GM19372 (cell line): ENCODE measurements around the gene ZSWIM3.
"Not testable (repeated sequence)": the region's sequence is repeated elsewhere in the genome, so short reads cannot be mapped to it uniquely, and the experiment has no call there.

Experiments used
- ATAC-seq: cut with Tn5 transposase; IDR thresholded peaks from one replicate; pipeline ENCODE4 v1.9.1; 2021; ENCODE audit warnings: mild to moderate bottlenecking, low read depth, moderate library complexity; ENCODE audit not compliant: unreplicated experiment

ZSWIM3 gene

DNA sequence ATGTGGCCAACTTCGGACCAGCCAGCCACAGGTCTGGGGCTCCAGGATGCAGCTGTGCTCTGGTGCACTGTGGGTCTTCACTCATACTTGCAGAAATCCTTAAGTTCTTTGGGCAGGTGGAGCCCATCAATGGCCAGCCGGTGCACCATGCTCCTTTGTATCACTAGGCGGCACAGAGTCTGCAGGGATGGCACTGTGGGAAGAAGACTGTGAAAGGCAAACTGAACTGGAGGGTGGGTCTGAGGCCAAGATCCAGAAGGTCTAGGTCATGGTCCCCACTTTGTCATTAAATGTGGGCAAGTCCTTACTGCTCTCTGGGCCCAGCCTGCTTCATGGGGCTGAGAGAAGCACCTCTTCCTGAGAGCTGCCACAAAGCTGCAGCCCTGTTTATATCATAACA is 31.3 kb downstream of the ZSWIM3 start:
- ATAC-seq, result no peak

DNA sequence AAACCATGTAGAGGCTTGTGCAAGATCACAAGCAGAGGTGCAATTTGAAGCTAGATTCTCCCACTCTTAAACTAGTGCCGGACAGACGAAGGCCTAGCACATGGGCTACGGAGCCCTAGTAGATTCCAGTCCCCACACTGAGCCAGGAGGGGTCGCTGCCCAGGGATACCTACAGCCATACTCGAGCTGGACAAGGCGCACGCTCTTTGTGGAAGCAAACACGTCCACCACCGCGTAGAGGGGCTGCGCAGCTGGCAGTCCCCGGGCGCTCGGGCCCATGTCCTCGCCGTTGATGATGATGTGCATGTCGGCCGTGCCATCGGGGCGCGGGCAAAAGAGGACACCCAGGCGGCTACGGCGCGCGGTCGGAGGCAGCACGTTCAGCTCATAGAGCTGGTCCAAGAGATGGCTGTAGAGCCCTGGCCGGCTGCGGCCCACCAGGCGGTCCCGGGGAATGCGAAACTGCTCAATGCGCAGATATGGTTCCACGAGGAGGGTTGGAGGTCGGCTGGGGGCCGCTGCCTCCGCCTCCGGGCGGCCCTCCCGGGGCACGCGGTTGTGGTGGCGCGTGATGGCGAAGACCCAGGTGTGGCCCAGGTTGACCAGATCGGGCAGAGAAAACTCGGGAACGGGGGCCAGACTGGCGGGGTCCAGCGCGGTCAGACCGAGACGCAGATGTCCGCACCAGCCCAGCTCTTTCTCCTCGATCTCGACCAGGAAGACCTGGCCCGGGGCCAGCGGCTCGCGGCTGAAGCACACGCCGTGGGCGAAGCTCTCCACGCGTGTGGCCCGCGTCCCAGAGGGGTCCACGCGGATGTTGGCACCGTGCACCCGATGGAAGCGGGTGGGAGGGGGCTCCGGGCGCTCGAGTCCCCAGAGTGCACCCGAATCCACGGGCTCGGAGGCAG is 32.9 kb downstream of the ZSWIM3 start:
- no peak for ATAC-seq

DNA sequence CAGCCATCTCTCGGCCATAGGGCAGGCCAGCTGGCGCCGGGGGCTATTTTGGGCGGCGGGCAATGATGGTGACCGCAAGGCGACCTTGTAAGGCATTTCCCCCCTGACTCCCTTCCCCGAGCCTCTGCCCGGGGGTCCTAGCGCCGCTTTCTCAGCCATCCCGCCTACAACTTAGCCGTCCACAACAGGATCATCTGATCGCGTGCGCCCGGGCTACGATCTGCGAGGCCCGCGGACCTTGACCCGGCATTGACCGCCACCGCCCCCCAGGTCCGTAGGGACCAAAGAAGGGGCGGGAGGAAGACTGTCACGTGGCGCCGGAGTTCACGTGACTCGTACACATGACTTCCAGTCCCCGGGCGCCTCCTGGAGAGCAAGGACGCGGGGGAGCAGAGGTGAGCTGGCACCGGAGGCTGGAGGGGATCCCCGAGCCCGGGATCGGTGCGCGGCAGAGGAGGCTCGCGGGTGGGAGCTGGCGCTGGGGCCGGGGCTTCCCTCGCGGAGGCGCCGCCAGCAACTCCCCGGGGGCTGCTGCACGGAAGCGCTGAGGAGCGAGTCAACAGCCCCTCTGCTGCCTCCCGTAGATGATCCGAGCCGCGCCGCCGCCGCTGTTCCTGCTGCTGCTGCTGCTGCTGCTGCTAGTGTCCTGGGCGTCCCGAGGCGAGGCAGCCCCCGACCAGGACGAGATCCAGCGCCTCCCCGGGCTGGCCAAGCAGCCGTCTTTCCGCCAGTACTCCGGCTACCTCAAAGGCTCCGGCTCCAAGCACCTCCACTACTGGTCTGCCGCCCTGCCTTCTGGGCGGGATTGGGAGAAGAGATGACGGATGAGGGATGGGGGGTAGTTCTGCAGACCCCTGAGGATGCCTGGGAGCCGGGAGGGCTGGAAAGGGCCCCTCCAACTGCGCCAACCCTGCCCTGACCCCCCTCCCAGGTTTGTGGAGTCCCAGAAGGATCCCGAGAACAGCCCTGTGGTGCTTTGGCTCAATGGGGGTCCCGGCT is 33.9 kb downstream of the ZSWIM3 start, which contains the start of the genes CTSA and NEURL2:
TSS of gene CTSA (plus strand) at position 351 of the 999 bp plus-strand sequence. CDS start at position 585, 234 bp downstream.
TSS of gene NEURL2 (minus strand) at position 224 of the 999 bp plus-strand sequence. CDS start at position 7, 217 bp downstream.
- peak; percentile 87 for ATAC-seq

DNA sequence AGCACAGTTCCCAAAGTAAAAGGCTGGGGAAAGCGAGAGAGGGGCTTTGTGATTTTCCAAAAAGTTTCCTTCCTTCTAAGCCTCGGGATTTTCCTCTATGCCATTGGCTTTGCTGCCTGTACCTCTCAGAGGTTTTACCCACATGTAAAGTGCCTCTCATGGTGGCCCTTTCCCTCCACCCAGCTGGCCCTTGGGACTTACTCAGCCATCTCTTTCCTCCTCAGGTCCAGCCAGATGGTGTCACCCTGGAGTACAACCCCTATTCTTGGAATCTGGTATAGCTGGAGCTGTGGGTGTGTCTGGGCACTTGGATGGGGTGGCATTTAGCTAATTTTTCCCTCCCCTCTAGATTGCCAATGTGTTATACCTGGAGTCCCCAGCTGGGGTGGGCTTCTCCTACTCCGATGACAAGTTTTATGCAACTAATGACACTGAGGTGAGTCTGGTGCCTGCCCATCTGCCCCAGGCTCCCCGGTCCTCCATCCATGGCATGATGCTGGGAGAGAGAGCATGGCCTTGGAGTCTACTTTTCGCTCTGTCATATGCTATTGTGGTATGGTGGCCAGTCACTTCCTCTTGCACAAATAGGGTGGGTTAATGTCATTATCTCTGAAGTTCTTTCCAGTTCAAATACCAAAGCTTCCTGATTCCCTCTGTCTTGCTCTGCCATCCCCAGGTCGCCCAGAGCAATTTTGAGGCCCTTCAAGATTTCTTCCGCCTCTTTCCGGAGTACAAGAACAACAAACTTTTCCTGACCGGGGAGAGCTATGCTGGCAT is 34.8 kb downstream of the ZSWIM3 start:
- no peak for ATAC-seq

DNA sequence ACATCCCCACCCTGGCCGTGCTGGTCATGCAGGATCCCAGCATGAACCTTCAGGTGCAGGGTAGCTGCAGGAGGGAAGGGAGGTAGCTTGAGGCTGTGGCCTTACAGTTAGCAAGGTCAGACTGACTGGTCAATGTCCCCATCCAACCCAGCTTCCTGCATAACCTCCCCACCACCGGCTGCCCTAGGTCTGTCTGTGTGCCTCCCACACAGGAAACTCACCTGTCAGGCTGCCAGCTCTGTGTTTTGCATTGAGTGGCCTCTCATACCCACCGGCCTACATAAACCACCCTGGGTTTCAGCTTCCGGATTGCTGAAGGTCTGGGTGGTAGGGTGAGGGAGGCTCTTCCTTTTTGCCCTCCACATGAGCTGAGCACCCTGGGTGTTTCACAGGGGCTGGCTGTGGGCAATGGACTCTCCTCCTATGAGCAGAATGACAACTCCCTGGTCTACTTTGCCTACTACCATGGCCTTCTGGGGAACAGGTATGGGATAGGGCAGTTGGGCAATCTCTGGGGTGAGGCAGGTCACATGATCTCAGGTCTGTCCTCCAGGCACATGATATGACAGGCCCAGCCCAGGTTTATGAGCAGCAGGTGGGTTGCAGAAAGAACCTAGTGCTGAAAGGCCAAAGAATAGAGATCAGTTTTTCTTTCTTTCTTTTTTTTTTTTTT is 35.5 kb downstream of the ZSWIM3 start:
- ATAC-seq, result no peak

DNA sequence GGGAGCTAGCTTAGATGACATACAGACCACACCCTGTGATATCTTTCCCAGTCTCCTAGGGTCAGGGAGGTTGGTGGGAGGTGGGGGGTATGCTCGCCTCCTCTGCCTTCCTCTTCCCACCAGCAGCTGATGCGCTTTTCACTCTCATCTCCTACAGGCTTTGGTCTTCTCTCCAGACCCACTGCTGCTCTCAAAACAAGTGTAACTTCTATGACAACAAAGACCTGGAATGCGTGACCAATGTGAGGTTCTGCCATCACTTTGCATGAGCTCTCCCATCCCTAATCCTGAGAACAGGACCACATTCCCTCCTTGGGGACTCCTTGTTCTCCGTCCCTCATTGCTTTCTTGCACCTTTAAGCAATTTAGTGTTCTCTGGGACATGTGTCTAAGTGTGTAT is 36.4 kb downstream of the ZSWIM3 start:
- ATAC-seq, result no peak

DNA sequence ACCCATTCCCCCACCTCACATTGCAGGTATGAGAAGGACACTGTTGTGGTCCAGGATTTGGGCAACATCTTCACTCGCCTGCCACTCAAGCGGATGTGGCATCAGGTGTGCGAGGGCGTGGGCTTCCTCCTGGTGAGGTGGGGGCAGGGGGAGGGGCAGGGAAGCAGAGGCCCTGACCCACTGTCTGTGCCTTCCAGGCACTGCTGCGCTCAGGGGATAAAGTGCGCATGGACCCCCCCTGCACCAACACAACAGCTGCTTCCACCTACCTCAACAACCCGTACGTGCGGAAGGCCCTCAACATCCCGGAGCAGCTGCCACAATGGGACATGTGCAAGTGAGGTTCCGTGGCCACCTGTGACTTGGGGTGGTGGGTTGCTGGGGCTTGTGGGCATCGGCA is 37.4 kb downstream of the ZSWIM3 start:
- no peak for ATAC-seq

DNA sequence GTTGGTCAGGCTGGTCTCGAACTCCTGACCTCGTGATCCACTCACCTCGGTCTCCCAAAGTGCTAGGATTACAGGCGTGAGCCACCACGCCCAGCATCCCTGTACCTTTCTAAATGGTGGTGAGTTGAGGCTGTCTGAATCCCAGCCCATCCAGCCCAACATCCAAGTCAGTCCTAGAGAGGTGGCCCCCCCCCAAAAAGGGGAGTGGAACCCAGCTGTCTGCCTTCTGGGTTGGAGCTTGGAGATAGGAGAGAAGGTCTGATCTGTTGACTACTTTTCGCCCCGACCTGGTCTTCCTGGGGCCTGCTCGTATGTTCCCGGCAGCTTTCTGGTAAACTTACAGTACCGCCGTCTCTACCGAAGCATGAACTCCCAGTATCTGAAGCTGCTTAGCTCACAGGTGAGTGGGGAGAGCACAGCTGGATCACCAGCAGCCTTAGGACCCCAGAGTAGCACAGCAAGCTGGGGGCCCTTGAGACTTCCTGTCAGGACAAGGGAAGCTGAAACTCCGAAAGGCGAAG is 39.3 kb downstream of the ZSWIM3 start:
- no peak for ATAC-seq

DNA sequence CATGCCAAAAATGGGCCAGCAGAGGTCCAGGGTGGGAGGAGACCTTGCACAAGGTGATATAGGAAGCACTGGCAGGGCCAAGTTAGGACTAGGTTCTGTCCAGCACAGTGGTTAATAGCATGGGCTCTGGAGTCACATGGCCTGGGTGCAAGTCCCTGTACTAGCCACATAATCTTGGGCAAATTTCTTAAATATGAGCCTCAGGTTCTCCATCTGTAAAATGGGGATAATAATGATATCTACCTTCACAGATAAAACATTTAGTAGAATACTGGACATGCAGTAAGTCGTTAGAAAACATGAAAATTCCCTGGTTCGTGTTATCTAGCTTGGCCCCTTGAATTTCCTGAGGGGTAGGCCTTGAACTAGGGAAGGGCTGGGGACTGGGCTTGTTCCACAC is 39.9 kb downstream of the ZSWIM3 start:
- no peak for ATAC-seq

DNA sequence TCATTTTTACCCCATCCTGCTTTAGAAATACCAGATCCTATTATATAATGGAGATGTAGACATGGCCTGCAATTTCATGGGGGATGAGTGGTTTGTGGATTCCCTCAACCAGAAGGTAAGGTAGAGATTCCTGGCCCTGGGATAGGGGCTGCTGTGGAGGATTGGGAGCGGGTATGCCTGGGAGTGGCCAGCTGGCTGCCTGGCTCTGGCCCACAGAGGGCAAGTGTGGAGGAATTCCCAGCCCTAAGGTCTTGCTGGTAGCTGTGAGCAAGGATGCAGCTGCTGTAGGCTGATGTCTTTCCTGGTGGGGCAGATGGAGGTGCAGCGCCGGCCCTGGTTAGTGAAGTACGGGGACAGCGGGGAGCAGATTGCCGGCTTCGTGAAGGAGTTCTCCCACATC is 40.3 kb downstream of the ZSWIM3 start:
- no peak for ATAC-seq

DNA sequence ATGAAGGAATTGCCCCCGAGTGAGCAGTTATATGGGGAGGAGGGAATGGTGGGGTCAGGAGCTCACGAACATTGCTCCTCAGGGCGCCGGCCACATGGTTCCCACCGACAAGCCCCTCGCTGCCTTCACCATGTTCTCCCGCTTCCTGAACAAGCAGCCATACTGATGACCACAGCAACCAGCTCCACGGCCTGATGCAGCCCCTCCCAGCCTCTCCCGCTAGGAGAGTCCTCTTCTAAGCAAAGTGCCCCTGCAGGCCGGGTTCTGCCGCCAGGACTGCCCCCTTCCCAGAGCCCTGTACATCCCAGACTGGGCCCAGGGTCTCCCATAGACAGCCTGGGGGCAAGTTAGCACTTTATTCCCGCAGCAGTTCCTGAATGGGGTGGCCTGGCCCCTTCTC is 40.9 kb downstream of the ZSWIM3 start:
- ATAC-seq, result no peak

DNA sequence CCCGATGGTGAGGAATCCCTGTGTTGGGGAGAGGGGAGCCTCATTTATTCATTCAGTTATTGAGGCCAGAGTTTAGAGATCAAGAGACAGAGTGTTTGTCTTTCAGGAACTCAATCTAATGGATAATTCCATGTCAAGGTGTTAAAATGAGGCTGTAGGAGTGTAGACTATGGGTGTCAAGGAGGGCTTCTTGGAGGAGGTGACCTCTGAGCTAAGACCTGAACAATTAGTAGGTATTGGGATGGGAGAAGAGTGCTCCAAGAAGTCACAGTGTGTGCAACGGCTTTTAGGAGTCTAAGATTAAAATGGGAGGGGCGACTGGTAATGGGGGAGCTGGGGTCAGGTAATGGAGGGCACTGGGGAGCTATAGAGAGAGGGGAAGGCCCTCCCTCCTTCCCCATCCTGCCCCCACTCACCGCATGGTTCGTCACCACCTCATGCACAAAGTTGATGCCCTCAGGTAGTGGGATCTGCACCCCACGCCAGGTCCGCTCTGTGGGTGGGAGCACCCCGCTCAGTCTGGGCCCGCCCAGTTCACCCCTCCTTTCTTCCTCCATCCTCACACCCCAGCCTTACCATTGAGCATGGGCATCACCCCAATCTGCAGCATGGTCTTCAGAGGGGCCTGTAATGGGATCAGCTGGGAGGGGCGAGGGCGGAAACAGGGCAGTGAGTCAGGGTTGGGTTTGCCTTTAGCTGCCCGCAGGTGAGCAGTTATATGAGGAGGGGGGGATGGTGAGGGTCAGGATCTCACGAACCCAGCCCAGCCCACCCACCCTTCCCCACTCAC is 41.8 kb downstream of the ZSWIM3 start:
- ATAC-seq, result no peak

DNA sequence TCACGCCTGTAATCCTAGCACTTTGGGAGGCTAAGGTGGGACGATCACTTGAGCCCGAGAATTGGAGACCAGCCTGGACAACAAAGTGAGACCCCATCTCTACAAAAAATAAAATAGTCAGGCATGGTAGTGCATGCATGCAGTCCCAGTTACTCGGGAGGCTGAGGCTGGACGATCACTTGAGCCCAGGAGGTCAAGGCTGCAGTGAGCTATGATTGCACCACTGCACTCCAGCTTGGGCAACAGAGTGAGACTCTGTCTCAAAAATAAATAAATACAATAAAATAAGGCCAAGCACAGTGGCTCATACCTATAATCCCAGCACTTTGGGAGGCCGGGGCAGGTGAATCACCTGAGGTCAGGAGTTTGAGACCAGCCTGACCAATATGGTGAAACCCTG is 43.9 kb downstream of the ZSWIM3 start:
- not testable (repeated sequence) for ATAC-seq

DNA sequence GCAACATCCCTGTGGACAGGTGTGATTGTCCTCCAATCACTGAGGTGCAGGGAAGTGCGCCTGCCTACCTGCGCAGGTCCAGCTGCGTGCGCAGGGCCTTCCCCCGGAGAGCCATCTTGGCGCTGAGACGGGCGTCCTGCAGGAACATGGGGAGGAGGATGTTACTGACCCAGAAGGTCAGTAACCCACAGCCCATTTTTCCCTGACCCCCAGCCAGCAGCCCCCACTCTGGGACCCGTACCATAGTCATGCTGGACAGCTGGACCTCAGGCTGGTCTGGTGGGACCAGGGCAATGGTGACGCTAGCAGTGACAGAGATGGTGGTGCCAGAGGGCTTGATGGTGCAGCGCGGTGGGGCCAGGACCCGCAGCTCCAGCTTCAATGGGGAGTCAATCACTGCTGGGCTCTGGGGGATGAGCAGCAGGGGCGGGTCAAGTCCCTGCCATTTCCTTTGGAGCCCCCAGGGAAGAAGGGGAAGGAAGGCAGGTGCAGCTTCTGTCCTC is 44.8 kb downstream of the ZSWIM3 start:
- ATAC-seq, result no peak

DNA sequence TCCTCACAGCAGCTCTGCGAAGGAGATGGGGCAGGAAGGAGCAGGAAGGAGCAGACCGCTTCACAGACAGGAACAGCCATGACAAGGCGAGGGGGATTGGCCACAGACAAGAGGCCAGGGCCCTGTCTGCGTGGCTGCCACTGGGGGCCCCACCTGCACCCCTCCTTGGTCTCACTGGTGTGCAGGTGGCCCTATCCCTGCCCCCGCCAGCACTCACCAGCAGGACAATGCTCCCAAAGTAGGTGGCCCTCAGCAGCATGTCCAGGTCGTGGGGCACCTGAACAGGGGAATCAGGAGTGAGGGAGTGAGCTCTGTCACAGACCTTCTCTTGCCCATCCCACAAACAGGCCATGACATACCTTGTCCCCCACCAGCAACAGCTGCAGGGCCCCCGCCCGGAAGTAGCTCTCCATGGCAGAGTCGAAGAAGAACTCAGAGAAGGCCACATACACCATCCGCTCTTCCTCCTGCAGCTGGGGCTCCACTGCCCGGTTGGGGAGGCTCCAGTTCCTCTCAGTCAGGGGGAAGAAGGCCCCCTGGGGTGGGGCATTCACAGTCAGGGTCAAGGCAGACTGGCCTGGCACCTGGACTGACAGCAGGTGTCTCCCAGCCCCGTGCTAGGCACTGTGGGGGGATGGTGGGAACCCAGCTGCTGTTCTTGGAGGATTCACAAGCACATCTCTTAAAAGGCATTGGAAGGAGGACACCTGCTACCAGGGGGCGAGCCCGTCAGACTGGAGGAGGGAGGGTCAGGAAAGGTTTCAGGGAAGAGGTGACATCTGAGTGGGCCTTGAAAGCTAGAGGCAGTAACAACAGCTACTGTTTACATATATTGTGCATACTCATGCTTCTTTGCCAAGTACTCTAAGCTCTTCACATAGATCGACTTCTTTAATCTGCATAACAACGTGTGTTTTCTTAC is 47.4 kb downstream of the ZSWIM3 start:
- no peak for ATAC-seq

DNA sequence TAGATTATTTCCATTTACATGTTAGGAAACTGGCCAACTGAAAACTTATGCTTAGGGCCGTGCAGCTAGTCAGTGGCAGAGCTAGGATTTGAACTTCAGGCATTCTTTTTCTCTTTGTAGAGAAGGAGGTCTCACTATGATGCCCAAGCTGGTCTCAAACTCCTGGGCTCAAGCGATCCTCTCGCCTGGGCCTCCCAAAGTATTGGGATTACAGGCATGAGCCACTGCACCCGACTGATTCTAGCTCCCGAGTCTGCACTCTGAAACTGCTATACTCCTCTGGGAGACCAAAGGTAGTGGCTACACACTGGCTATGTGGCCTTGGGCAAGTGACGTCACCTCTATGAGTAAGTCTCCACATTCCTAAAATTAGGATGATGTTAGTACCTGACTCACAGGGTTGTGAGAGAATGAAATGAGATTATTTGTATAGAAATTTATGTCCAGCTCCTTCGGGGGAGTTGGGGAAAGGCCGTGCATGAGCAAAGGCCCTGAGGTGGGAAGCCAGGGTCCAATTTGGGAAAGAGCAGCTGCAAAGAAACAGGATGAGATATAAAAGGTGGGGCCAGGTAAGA is 48.2 kb downstream of the ZSWIM3 start:
- ATAC-seq, result no peak
